ENCODE results near the gene IPO7. TPM values are rescaled to one million over a fixed set of nuclear protein-coding genes. Genes with fewer than 3 reads are reported as not detected.
A peak's percentile ranks its signal among the peaks of the same experiment; 100 is the strongest.
"Not testable (repeated sequence)": the region's sequence is repeated elsewhere in the genome, so short reads cannot be mapped to it uniquely, and the experiment has no call there.

The IPO7 gene
- total and polyA plus RNA-seq, 2 donors (not counting 3 experiments of a cell fraction or from before 2014, with no cell fraction given) = 32.9 to 170 TPM

GRCh38 chr11:9357041-9357440, 27.4 kb upstream of the IPO7 start:
- H3K4me2 ChIP-seq (ENCODE audit: insufficient read depth, low read length) = no peak overlapping the region

DNA sequence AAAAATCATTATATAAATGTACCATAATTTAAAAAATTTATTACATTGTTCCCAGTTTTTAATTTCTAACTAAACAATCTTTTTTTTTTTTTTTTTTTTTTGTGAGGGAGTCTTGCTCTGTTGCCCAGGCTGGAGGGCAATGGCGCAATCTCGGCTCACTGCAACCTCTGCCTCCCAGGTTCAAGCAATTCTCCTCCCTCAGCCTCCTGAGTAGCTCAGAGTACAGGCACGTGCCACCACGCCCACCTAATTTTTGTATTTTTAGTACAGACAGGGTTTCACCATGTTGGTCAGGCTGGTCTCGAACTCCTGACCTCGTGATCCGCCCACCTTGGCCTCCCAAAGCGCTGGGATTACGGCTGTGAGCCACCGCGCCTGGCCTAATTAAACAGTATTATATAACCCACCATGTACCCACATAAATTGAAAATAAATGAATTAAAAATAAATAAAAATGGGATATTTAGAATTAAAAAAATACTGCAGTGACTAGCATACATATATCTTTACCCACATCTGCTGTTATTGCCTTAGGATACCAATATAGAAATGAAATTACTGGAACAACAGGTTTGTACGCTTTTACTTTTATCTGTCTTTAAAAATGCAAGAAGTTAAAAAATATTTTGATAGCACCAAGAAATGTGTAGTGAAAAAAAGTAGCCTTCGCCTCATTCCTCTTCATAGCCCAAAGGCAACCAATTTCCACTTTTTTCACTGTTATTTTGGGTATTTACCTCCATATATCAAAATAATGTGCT, 23.4 kb upstream of the IPO7 start:
- intact Hi-C loops (cut with micrococcal nuclease) = not testable (repeated sequence)

More at GRCh38 chr11:9357041-9357440, 27.4 kb upstream of the IPO7 start:
- CTCF ChIA-PET = no interaction called here
- FAIRE-seq = no peak
- Histone ChIP-seq H4K20me1 (replicated peaks; ENCODE audit: control insufficient read depth, extremely low read depth, insufficient read depth, low read length) (no peaks in the 10 kb centered on the region), H3K27ac (ENCODE audit: insufficient read depth, low read depth, low read length) (no peak overlapping the region), H3K36me3 (ENCODE audit: control insufficient read depth in 2 of 2, extremely low read depth in 1 of 2, insufficient read depth in 2 of 2, low read length in 2 of 2) (no peaks in the 10 kb centered on the region), H3K9me3 (replicated peaks; ENCODE audit: control insufficient read depth, insufficient read depth, low read length) (no peaks in the 10 kb centered on the region), H3K79me2 (ENCODE audit: control insufficient read depth, insufficient read depth, low read length) (no peaks in the 10 kb centered on the region), H3K4me1 (ENCODE audit: control insufficient read depth, extremely low read depth, insufficient read depth, low read length) (peaks cover 8% of the 10 kb centered on the region), H3K9me1 (replicated peaks; ENCODE audit: control insufficient read depth, extremely low read depth, insufficient read depth, low read length) (no peaks in the 10 kb centered on the region), H3K9ac (replicated peaks; ENCODE audit: extremely low read depth, insufficient read depth, low read length) (no peak overlapping the region), H3K27me3 (ENCODE audit: control insufficient read depth in 2 of 2, insufficient read depth in 2 of 2, low read length in 2 of 2) (no peaks in the 10 kb centered on the region), H3K4me3 (replicated peaks in 1 of 3; ENCODE audit: insufficient read depth in 1 of 3, low read depth in 1 of 3, low read length in 3 of 3) (no peak overlapping the region), H2AFZ (ENCODE audit: low read depth, low read length) (no peak overlapping the region)
- POLR2A ChIA-PET = interaction anchor here (0.7 kb wide), 1 partner anchor 28 kb away, joined by 3 read pairs; no protein-coding TSS in a partner anchor
- dilution Hi-C loops (cut with MboI; ENCODE audit: extremely low pct_ligation_motif_present, low sequenced_read_pairs) (no loop called here), intact Hi-C loops (cut with micrococcal nuclease) (no loop called here)
- BruUV-seq (replicated peaks) = no TSS peak
- no peak for DNase-seq (ENCODE audit: low read depth, low spot score)
- no peak for TF ChIP-seq JUN (IDR thresholded peaks at IDR 0.05; ENCODE audit: borderline replicate concordance, insufficient read depth, insufficient read length, low read depth)
- TF ChIP-seq GATA2 (IDR thresholded peaks at IDR 0.05; ENCODE audit: insufficient read depth, insufficient read length, low read depth, low read length) = no peak
- TF ChIP-seq CTCF (IDR thresholded peaks at IDR 0.05; ENCODE audit: extremely low read depth in 1 of 2, insufficient read depth in 1 of 2, low read depth in 1 of 2, low read length in 2 of 2) = no peak
- no peak for TF ChIP-seq EZH2 (IDR thresholded peaks at IDR 0.05; ENCODE audit: borderline replicate concordance, low read depth, low read length, severe bottlenecking)
- TF ChIP-seq POLR2A (IDR thresholded peaks at IDR 0.05; ENCODE audit: low read depth, low read length) = no peak
- TF ChIP-seq FOS (IDR thresholded peaks at IDR 0.05; ENCODE audit: borderline replicate concordance, insufficient read depth, low read length) = no peak

More for the DNA sequence above, 23.4 kb upstream of the IPO7 start:
- H3K4me1 ChIP-seq (ENCODE audit: control insufficient read depth, extremely low read depth, insufficient read depth, low read length) = peaks cover 17% of the 10 kb centered on the region
- H3K9me1 ChIP-seq (replicated peaks; ENCODE audit: control insufficient read depth, extremely low read depth, insufficient read depth, low read length); BruUV-seq (replicated peaks); H3K36me3 ChIP-seq (ENCODE audit: control insufficient read depth in 2 of 2, extremely low read depth in 1 of 2, insufficient read depth in 2 of 2, low read length in 2 of 2); FAIRE-seq; H3K79me2 ChIP-seq (ENCODE audit: control insufficient read depth, insufficient read depth, low read length); H4K20me1 ChIP-seq (replicated peaks; ENCODE audit: control insufficient read depth, extremely low read depth, insufficient read depth, low read length); H3K4me3 ChIP-seq (replicated peaks in 1 of 3; ENCODE audit: insufficient read depth in 1 of 3, low read depth in 1 of 3, low read length in 3 of 3); H3K9me3 ChIP-seq (replicated peaks; ENCODE audit: control insufficient read depth, insufficient read depth, low read length); DNase-seq (ENCODE audit: low read depth, low spot score); POLR2A ChIA-PET; dilution Hi-C loops (cut with MboI; ENCODE audit: extremely low pct_ligation_motif_present, low sequenced_read_pairs); CTCF ChIA-PET; H3K27me3 ChIP-seq (ENCODE audit: control insufficient read depth in 2 of 2, insufficient read depth in 2 of 2, low read length in 2 of 2); H3K9ac ChIP-seq (replicated peaks; ENCODE audit: extremely low read depth, insufficient read depth, low read length): not testable (repeated sequence)
- peak overlapping the region; percentile 92 for H3K27ac ChIP-seq (ENCODE audit: insufficient read depth, low read depth, low read length)
- H2AFZ ChIP-seq (ENCODE audit: low read depth, low read length) = peak overlapping the region; percentile 31
- peak overlapping the region; percentile 52 for H3K4me2 ChIP-seq (ENCODE audit: insufficient read depth, low read length)
